Mesenchymal stem cell (in vitro differentiated cells and primary cell): ENCODE measurements around the gene ZFP1.

ENCODE experiments used
- DNase-seq: peaks from one replicate; pipeline ENCODE4 v3.0.0-alpha.2; 2013
- H2AFZ ChIP-seq: one replicate; pipeline ENCODE4 v1.6.1; 2013; ENCODE audit warnings: low read depth, mild to moderate bottlenecking, control low read depth, inconsistent platforms, low read length, moderate library complexity
- H2AK5ac ChIP-seq: 2 replicates; pipeline ENCODE4 v1.6.1; 2013; ENCODE audit warnings: low read length, moderate library complexity, mild to moderate bottlenecking, inconsistent platforms; ENCODE audit not compliant: severe bottlenecking
- H2BK120ac ChIP-seq: one replicate; pipeline ENCODE4 v1.6.1; 2013; ENCODE audit warnings: low read depth, mild to moderate bottlenecking, inconsistent platforms, low read length, moderate library complexity
- H2BK12ac ChIP-seq, 2 experiments: one replicate each; pipeline ENCODE4 v1.6.1; 2013; ENCODE audit warnings: inconsistent platforms in 2 of 2, low read length in 2 of 2, mild to moderate bottlenecking in 2 of 2, moderate library complexity in 2 of 2, control low read depth in 1 of 2
- H2BK15ac ChIP-seq: one replicate; pipeline ENCODE4 v1.6.1; 2013; ENCODE audit warnings: mild to moderate bottlenecking, low read depth, inconsistent platforms; ENCODE audit not compliant: poor library complexity, severe bottlenecking
- H2BK5ac ChIP-seq: 2 replicates; pipeline ENCODE4 v1.6.1; 2013; ENCODE audit warnings: low read depth, mild to moderate bottlenecking, low read length, control low read depth, inconsistent platforms; ENCODE audit not compliant: poor library complexity, severe bottlenecking
- H3K14ac ChIP-seq, 2 experiments: one replicate each; pipeline ENCODE4 v1.6.1; 2013; ENCODE audit warnings: inconsistent platforms in 2 of 2, low read length in 2 of 2, control low read depth in 1 of 2, mild to moderate bottlenecking in 1 of 2, moderate library complexity in 1 of 2
- H3K18ac ChIP-seq, 2 experiments: one replicate each; pipeline ENCODE4 v1.6.1; 2013; ENCODE audit warnings: inconsistent platforms in 2 of 2, low read length in 2 of 2, control low read depth in 1 of 2, low read depth in 1 of 2, mild to moderate bottlenecking in 1 of 2
- H3K23ac ChIP-seq, 2 experiments: one replicate each; pipeline ENCODE4 v1.6.1; 2013; ENCODE audit warnings: inconsistent platforms in 2 of 2, low read length in 2 of 2, mild to moderate bottlenecking in 2 of 2, moderate library complexity in 2 of 2, control low read depth in 1 of 2
- H3K27ac ChIP-seq: 2 replicates; pipeline ENCODE4 v1.5.1; 2013; ENCODE audit warnings: mild to moderate bottlenecking, moderate library complexity, low read length, control low read depth, inconsistent platforms; ENCODE audit not compliant: poor library complexity, severe bottlenecking
- H3K27me3 ChIP-seq, 2 experiments: 2 replicates each; pipeline versions ENCODE4 v1.6.1 to v1.7.0; 2013; ENCODE audit warnings: low read length in 2 of 2, mild to moderate bottlenecking in 2 of 2, moderate library complexity in 2 of 2, control low read depth in 1 of 2, inconsistent platforms in 1 of 2; ENCODE audit not compliant: control insufficient read depth in 1 of 2, insufficient read depth in 1 of 2
- H3K36me3 ChIP-seq, 2 experiments: 2 replicates each; pipeline versions ENCODE4 v1.6.1 to v1.7.0; 2013; ENCODE audit warnings: low read length in 2 of 2, control low read depth in 1 of 2, inconsistent platforms in 1 of 2, low read depth in 1 of 2, mild to moderate bottlenecking in 1 of 2; ENCODE audit not compliant: insufficient read depth in 2 of 2, control insufficient read depth in 1 of 2
- H3K4ac ChIP-seq, 2 experiments: one replicate each; pipeline ENCODE4 v1.6.1; 2013; ENCODE audit warnings: inconsistent platforms in 2 of 2, low read length in 2 of 2, mild to moderate bottlenecking in 2 of 2, moderate library complexity in 2 of 2, control low read depth in 1 of 2, low read depth in 1 of 2
- H3K4me1 ChIP-seq: 2 replicates; pipeline ENCODE4 v1.6.1; 2013; ENCODE audit warnings: low read depth, low read length, control low read depth; ENCODE audit not compliant: control insufficient read depth, insufficient read depth
- H3K4me2 ChIP-seq: 2 replicates; pipeline ENCODE4 v1.6.1; 2013; ENCODE audit warnings: low read length, mild to moderate bottlenecking, inconsistent platforms; ENCODE audit not compliant: poor library complexity, severe bottlenecking
- H3K4me3 ChIP-seq, 2 experiments: 2 replicates each; pipeline versions ENCODE4 v1.5.1 to v1.7.0; 2013; ENCODE audit warnings: low read length in 2 of 2, mild to moderate bottlenecking in 2 of 2, control low read depth in 1 of 2, low read depth in 1 of 2; ENCODE audit not compliant: insufficient read depth in 1 of 2
- H3K79me1 ChIP-seq: replicated peaks from 2 replicates; pipeline ENCODE4 v1.6.1; 2013; ENCODE audit warnings: mild to moderate bottlenecking, control low read depth, low read length, inconsistent platforms; ENCODE audit not compliant: poor library complexity, severe bottlenecking
- H3K9ac ChIP-seq: 2 replicates; pipeline ENCODE4 v1.7.0; 2013; ENCODE audit warnings: mild to moderate bottlenecking, low read length, moderate library complexity
- H3K9me3 ChIP-seq: 2 replicates; pipeline ENCODE4 v1.7.0; 2013; ENCODE audit warnings: mild to moderate bottlenecking, low read length; ENCODE audit not compliant: control insufficient read depth
- H4K8ac ChIP-seq: one replicate; pipeline ENCODE4 v1.6.1; 2013; ENCODE audit warnings: inconsistent platforms, mild to moderate bottlenecking, low read length, moderate library complexity
- H4K91ac ChIP-seq: one replicate; pipeline ENCODE4 v1.6.1; 2013; ENCODE audit warnings: mild to moderate bottlenecking, low read length, inconsistent platforms
- WGBS: methylation state at CpG from one replicate; pipeline ENCODE4 v1.1.7; 2013; ENCODE audit warnings: mixed read lengths; 5-methylcytosine and 5-hydroxymethylcytosine counted together

ZFP1 gene

DNA sequence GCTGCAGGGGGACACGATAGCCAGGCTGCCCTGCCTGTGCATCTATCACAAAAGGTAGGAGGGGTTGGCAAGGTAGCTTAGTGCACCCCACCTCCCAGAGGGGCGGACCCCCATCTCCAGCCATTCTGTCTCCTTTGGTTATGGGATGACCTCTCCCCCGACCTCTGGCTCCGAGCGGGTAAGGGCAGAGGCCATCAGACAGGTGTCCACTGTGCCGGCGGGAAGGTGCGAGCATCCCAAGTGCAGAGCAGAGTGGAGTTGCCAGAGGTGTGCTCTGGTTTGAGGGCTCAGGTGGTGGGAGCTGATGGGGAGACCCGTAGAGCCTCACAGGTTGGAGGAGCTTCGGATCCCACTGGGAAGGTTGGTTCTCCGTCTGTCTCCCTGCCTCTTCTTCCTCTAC, 43.5 kb upstream of the ZFP1 start:
- Histone ChIP-seq H3K36me3 (peaks cover 6 to 25% of the 10 kb centered on the region in 2 experiments), H3K4me1 (peaks cover 35% of the 10 kb centered on the region), H3K4me3 (no peak overlapping the region), H3K79me1 (peaks cover 36% of the 10 kb centered on the region), H3K14ac (peak overlapping the region in 1 of 2 experiments; percentile 53), H3K27me3 (no peaks in the 10 kb centered on the region), H3K27ac (no peak overlapping the region), H3K18ac (peak overlapping the region; percentile 78 to 93), H2BK5ac (no peak overlapping the region), H2BK120ac (peak overlapping the region; percentile 65), H4K8ac (peak overlapping the region; percentile 4), H3K23ac (peak overlapping the region in 1 of 2 experiments; percentile 37), H3K9me3 (no peaks in the 10 kb centered on the region), H3K4ac (peak overlapping the region; percentile 67 to 71), H2AK5ac (no peak overlapping the region), H4K91ac (peak overlapping the region; percentile 67), H2BK12ac (peak overlapping the region; percentile 6 to 94), H2BK15ac (peak overlapping the region; percentile 46), H3K9ac (no peak overlapping the region), H3K4me2 (no peak overlapping the region), H2AFZ (no peak overlapping the region)
- DNase-seq = no peak
- 98% methylated on average over 11 of the region's 11 CpGs for whole genome bisulfite sequencing

DNA sequence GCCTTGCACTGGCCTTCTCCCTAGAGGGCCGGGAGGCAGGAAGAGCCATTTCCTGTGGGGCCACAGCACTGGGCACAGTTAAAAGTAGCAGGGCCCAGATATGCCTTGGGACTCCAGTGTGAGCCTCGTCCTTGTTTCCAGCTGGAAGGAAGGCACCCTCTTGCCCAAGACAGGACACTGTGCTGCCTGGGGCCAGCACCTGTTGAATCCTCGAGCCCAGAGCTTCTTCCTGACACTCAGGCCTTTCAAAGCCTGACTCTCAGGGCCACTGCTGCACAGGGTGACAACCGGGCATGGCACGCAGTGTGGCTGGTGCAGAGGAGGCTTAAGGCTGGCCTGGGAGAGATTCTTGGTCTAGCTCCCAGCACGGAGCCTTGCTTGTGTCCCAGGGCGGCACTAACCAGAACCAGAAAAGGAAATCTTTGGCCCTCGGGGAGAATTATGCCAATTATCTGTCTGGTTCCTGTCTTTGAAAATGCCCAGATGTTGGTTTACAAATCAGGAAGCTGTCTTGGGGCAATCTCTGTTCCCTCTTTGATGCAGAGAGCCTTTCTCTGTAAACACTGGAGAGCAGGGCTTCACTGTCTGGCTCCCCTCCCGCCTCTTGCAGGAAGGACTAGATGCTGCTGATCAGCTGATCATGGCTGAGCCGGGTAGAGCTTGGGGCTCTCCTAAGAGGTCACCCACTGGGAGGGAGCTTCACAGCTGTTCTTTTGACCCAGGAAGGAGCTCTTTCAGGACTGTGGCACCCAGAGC, 42.8 kb upstream of the ZFP1 start:
- peaks cover 34% of the 10 kb centered on the region for H3K4me1 ChIP-seq
- peak overlapping the region; percentile 59 for H4K8ac ChIP-seq
- peak overlapping the region; percentile 67 to 91 for H3K4ac ChIP-seq
- H3K79me1 ChIP-seq = peaks cover 36% of the 10 kb centered on the region
- peak; percentile 69 for DNase-seq
- H2BK120ac ChIP-seq = peak overlapping the region; percentile 65
- peak overlapping the region in 1 of 2 experiments; percentile 78 for H3K14ac ChIP-seq
- H3K18ac ChIP-seq = peak overlapping the region; percentile 78 to 93
- H2AFZ ChIP-seq = no peak overlapping the region
- H3K4me3 ChIP-seq = no peak overlapping the region
- H2BK12ac ChIP-seq = peak overlapping the region; percentile 60 to 94
- peaks cover 6 to 25% of the 10 kb centered on the region in 2 experiments for H3K36me3 ChIP-seq
- no peak overlapping the region for H2BK5ac ChIP-seq
- H2BK15ac ChIP-seq = peak overlapping the region; percentile 46
- no peaks in the 10 kb centered on the region for H3K9me3 ChIP-seq
- H3K27me3 ChIP-seq = no peaks in the 10 kb centered on the region
- no peak overlapping the region for H3K27ac ChIP-seq
- WGBS = 53% methylated on average over 10 of the region's 10 CpGs
- peak overlapping the region; percentile 4 for H2AK5ac ChIP-seq
- H3K4me2 ChIP-seq = no peak overlapping the region
- peak overlapping the region in 1 of 2 experiments; percentile 87 for H3K23ac ChIP-seq
- no peak overlapping the region for H3K9ac ChIP-seq
- H4K91ac ChIP-seq = peak overlapping the region; percentile 67

DNA sequence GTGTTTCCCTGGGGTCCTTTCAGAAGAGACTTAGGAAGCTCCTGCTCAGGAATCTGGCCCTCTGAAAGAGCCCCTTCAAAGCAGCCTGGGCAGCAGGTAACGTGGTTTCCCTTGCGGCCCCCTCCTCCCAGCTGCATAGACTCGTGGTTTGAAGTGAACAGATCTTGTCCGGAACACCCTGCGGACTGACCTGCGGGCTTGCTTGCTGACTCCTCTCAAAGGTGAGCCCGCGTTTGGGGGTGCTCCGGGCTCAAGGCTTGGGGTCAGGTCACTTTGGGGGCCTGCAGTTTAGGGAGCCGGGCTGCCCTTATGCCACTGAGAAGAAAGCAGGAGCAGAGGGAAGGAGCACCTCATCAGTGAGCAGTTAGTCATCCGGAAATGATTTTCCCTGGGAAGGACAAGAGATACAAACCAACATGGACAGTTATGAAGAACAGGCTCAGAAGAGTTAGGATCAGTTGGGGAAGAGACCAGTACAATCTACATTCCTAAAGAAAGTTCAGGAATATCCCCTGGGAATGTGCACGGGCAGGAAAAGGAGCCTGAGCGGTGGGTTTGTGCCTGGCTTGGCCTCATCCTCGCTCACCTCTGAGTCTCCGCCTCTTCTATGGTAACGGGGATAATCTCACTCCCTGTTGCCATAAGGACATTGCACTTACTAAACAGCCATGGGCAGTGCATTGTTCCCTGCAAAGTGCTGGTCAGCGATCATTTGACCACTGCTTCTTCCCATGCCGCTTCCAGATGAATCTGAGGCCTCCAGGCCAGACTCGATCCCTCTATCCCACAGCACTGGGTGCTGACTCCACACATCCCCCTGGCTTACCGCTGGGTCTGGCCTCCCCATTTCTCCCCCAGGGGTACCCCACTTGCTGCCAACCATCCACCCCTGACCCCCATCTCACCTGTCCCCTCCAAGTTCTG, 41.7 kb upstream of the ZFP1 start:
- Histone ChIP-seq H3K18ac (peak overlapping the region; percentile 54 to 79), H2BK5ac (no peak overlapping the region), H2BK15ac (peak overlapping the region; percentile 95), H2BK12ac (peak overlapping the region; percentile 60 to 91), H3K79me1 (peaks cover 38% of the 10 kb centered on the region), H3K23ac (no peak overlapping the region), H3K4me3 (peak overlapping the region in 1 of 2 experiments; percentile 52), H3K9me3 (no peaks in the 10 kb centered on the region), H3K4ac (peak overlapping the region; percentile 57 to 91), H3K27ac (no peak overlapping the region), H3K4me1 (peaks cover 44% of the 10 kb centered on the region), H3K36me3 (peaks cover 6 to 25% of the 10 kb centered on the region in 2 experiments), H3K9ac (peak overlapping the region; percentile 55), H2BK120ac (peak overlapping the region; percentile 46), H2AK5ac (peak overlapping the region; percentile 41), H4K8ac (peak overlapping the region; percentile 54), H3K27me3 (no peaks in the 10 kb centered on the region), H3K4me2 (no peak overlapping the region), H2AFZ (no peak overlapping the region), H3K14ac (peak overlapping the region in 1 of 2 experiments; percentile 35), H4K91ac (peak overlapping the region; percentile 44)
- DNase-seq = no peak
- WGBS = 92% methylated on average over 20 of the region's 20 CpGs
